Measurements from ENCODE around the gene SIN3A. TPM values are rescaled to one million over a fixed set of nuclear protein-coding genes. Genes with fewer than 3 reads are reported as not detected.

SIN3A gene
- total and polyA plus RNA-seq, 2 of the 8 experiments (the other 6 are each of a cell fraction or from before 2014, with no cell fraction given), result 69.5 to 109 TPM

DNA sequence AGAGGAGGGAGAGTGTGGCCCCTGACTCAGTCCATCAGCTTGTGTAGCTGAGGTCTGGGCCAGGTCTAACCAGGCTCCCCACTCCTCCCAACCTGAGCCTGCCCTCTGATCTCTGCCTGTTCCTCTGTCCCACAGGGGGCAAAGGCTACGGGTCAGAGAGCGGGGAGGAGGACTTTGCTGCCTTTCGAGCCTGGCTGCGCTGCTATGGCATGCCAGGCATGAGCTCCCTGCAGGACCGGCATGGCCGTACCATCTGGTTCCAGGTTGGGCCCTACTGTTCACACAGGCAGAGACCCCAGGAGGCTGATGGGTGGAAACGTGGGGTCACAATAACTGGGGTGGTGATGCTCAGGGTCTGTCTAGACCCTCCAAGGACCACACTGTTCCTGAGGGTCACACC is 97.9 kb downstream of the SIN3A start:
- Histone ChIP-seq H4K5ac (ENCODE audit: insufficient read length, low read depth, low read length) (no peak overlapping the region), H3K56ac (replicated peaks; ENCODE audit: insufficient read length, low read depth, low read length) (no peak overlapping the region), H3K18ac (ENCODE audit: extremely low read depth, low read length) (no peak overlapping the region), H2BK120ac (replicated peaks; ENCODE audit: low read depth, low read length) (no peak overlapping the region), H3K23me2 (ENCODE audit: low read depth, low read length) (peaks cover 1% of the 10 kb centered on the region; the same call in 1 of the 2 replicates), H3K27ac (ENCODE audit: low read depth, low read length) (no peak overlapping the region), H4K91ac (replicated peaks; ENCODE audit: insufficient read length, low read length) (no peak overlapping the region), H4K8ac (ENCODE audit: extremely low read depth, insufficient read depth, low read length) (no peak overlapping the region), H3K27me3 (replicated peaks in 1 of 4; ENCODE audit: control insufficient read depth in 3 of 4, extremely low read depth in 1 of 4, insufficient read depth in 3 of 4, low read length in 3 of 4) (peaks cover 0 to 15% (median 5%) of the 10 kb centered on the region in 4 experiments; a peak in 5 of 7 replicates), H2AFZ (ENCODE audit: low read length) (no peak overlapping the region), H2BK5ac (ENCODE audit: low read depth, low read length) (no peak overlapping the region), H3K9ac (replicated peaks in 1 of 4; ENCODE audit: extremely low read depth in 1 of 4, low read depth in 3 of 4, low read length in 3 of 4) (no peak overlapping the region), H3K14ac (ENCODE audit: insufficient read length) (no peak overlapping the region), H3K4me3 (ENCODE audit: extremely low read depth in 1 of 4, insufficient read depth in 2 of 4, low read depth in 3 of 4, low read length in 4 of 4) (no peak overlapping the region), H3K4ac (replicated peaks; ENCODE audit: insufficient read length, low read depth, low read length) (no peak overlapping the region), H2BK20ac (ENCODE audit: low read length) (no peak overlapping the region), H3K9me3 (ENCODE audit: insufficient read depth in 2 of 2, low read depth in 1 of 2, low read length in 1 of 2) (no peaks in the 10 kb centered on the region), H2BK12ac (ENCODE audit: low read depth, low read length) (no peak overlapping the region), H3K79me1 (ENCODE audit: low read depth, low read length) (no peaks in the 10 kb centered on the region; the same call in 1 of the 2 replicates), H3K79me2 (ENCODE audit: control insufficient read depth in 1 of 2, insufficient read depth in 2 of 2, low read length in 2 of 2) (no peaks in the 10 kb centered on the region), H3K4me2 (ENCODE audit: insufficient read depth in 1 of 2, low read depth in 2 of 2, low read length in 2 of 2) (no peak overlapping the region), H3K23ac (ENCODE audit: insufficient read length) (no peak overlapping the region), H3K4me1 (replicated peaks in 1 of 4; ENCODE audit: control insufficient read depth in 3 of 4, insufficient read depth in 4 of 4, low read length in 3 of 4) (peaks cover 0 to 6% (median 3%) of the 10 kb centered on the region in 4 experiments; a peak in 4 of 7 replicates), H4K20me1 (replicated peaks in 1 of 2; ENCODE audit: control insufficient read depth in 1 of 2, insufficient read depth in 2 of 2, low read length in 2 of 2) (peaks cover 0 to 5% of the 10 kb centered on the region in 2 experiments), H2AK5ac (ENCODE audit: low read depth, low read length) (no peak overlapping the region), H2BK15ac (ENCODE audit: low read length) (no peak overlapping the region), H3K36me3 (ENCODE audit: control insufficient read depth in 2 of 4, insufficient read depth in 4 of 4, low read length in 3 of 4) (peaks cover 0 to 14% (median 1%) of the 10 kb centered on the region in 4 experiments; a peak in 4 of 8 replicates)
- DNase-seq (ENCODE audit: low read depth in 1 of 2, low spot score in 2 of 2) (no peak), FAIRE-seq (no peak)
- POLR2A ChIA-PET (ENCODE audit: partially characterized antibody), result interaction anchor here (1.2 to 8.2 kb wide), 6 partner anchors 8 to 25 kb away, joined by 3 to 69 read pairs (median 8); partner anchors contain the start of genes COMMD4 and MAN2C1
- WGBS, 2 experiments (ENCODE audit: extremely low coverage in 1 of 2, insufficient coverage in 1 of 2, insufficient read length in 1 of 2, insufficient replicate concordance in 2 of 2, low coverage in 1 of 2, low lambda C conversion rate in 2 of 2, missing lambda C conversion rate in 1 of 2), result 89% methylated on average over 7 of the region's 7 CpGs; no CpG with 5 or more reads in 1 of the 2 experiments
- CTCF ChIA-PET (ENCODE audit: partially characterized antibody), result interaction anchor here (0.9 to 2.5 kb wide), 3 partner anchors 10 to 244 kb away, joined by 3 to 11 read pairs (median 5); no protein-coding TSS in a partner anchor
- TF ChIP-seq POLR2A (IDR thresholded peaks at IDR 0.05; ENCODE audit: control extremely low read depth in 1 of 2, low read depth in 2 of 2, low read length in 2 of 2) (no peak), KDM4A (IDR thresholded peaks at IDR 0.05; ENCODE audit: low read depth, low read length, severe bottlenecking) (no peak), SAP30 (IDR thresholded peaks at IDR 0.05; ENCODE audit: insufficient read depth, insufficient replicate concordance, low read length) (no peak), HDAC6 (IDR thresholded peaks at IDR 0.05; ENCODE audit: low read depth, low read length) (no peak), ZNF274 (IDR thresholded peaks at IDR 0.05; ENCODE audit: borderline replicate concordance, extremely low read depth, low read length) (no peak), GTF2F1 (IDR thresholded peaks at IDR 0.05; ENCODE audit: borderline replicate concordance, low read depth, low read length) (no peak), SP4 (IDR thresholded peaks at IDR 0.05; ENCODE audit: low read length) (no peak), POU5F1 (IDR thresholded peaks at IDR 0.05; ENCODE audit: low read depth, low read length) (no peak), TAF7 (optimal IDR thresholded peaks at IDR 0.05; ENCODE audit: borderline replicate concordance, low read depth, low read length) (no peak), TAF1 (IDR thresholded peaks at IDR 0.05; ENCODE audit: low read depth, low read length) (no peak), SUZ12 (IDR thresholded peaks at IDR 0.05; ENCODE audit: low read length) (no peak), RBBP5 (IDR thresholded peaks at IDR 0.05; ENCODE audit: borderline replicate concordance, low read depth, low read length) (no peak), CHD2 (IDR thresholded peaks at IDR 0.05; ENCODE audit: low read length) (no peak), TBP (IDR thresholded peaks at IDR 0.05; ENCODE audit: low read depth, low read length) (no peak), PHF8 (conservative IDR thresholded peaks at IDR 0.05; ENCODE audit: low read depth, low read length) (no peak)

Data from H1 (cell line).